Measurements from ENCODE around the gene NKX1-1. TPM values are rescaled to one million over a fixed set of nuclear protein-coding genes. Genes with fewer than 3 reads are reported as not detected.
"Not testable (repeated sequence)": the region's sequence is repeated elsewhere in the genome, so short reads cannot be mapped to it uniquely, and the experiment has no call there.

The NKX1-1 gene
- total RNA-seq, 1 donor from 2014 or later, result not detected

GRCh38 chr4:1395941-1396805, 10.1 kb downstream of the NKX1-1 start:
- Mint-ChIP-seq H3K4me1 (no peaks in the 10 kb centered on the region), H3K27me3 (peaks cover 3% of the 10 kb centered on the region), H3K27ac (no peak overlapping the region), H3K9me3 (peaks cover 10% of the 10 kb centered on the region), H3K36me3 (ENCODE audit: low read depth) (peaks cover 7% of the 10 kb centered on the region), H3K4me3 (no peak overlapping the region)
- intact Hi-C loops (cut with micrococcal nuclease), result no loop called here
- no peak for DNase-seq

- H3K36me3 Mint-ChIP-seq (ENCODE audit: low read depth); H3K9me3 Mint-ChIP-seq; H3K4me1 Mint-ChIP-seq; H3K27me3 Mint-ChIP-seq; intact Hi-C loops (cut with micrococcal nuclease); DNase-seq; H3K27ac Mint-ChIP-seq; H3K4me3 Mint-ChIP-seq: not testable (repeated sequence)
Observed at GRCh38 chr4:1395389-1395820, 10.8 kb downstream of the NKX1-1 start.

- intact Hi-C loops (cut with micrococcal nuclease); H3K27me3 Mint-ChIP-seq; DNase-seq; H3K36me3 Mint-ChIP-seq (ENCODE audit: low read depth); H3K27ac Mint-ChIP-seq; H3K4me3 Mint-ChIP-seq; H3K4me1 Mint-ChIP-seq; H3K9me3 Mint-ChIP-seq: not testable (repeated sequence)
Observed at GRCh38 chr4:1394554-1395388, 11.5 kb downstream of the NKX1-1 start.

- H3K4me3 Mint-ChIP-seq, result no peak overlapping the region
- intact Hi-C loops (cut with micrococcal nuclease), result no loop called here
- DNase-seq, result no peak
- peaks cover 9% of the 10 kb centered on the region for H3K36me3 Mint-ChIP-seq (ENCODE audit: low read depth)
- no peaks in the 10 kb centered on the region for H3K4me1 Mint-ChIP-seq
- H3K9me3 Mint-ChIP-seq, result peaks cover 10% of the 10 kb centered on the region
- H3K27me3 Mint-ChIP-seq, result no peaks in the 10 kb centered on the region
- H3K27ac Mint-ChIP-seq, result no peak overlapping the region
Observed at GRCh38 chr4:1393866-1394265, 12.4 kb downstream of the NKX1-1 start.

- H3K4me1 Mint-ChIP-seq; H3K27ac Mint-ChIP-seq; intact Hi-C loops (cut with micrococcal nuclease); DNase-seq; H3K27me3 Mint-ChIP-seq; H3K4me3 Mint-ChIP-seq: not testable (repeated sequence)
- Mint-ChIP-seq H3K9me3 (peaks cover 15% of the 10 kb centered on the region), H3K36me3 (ENCODE audit: low read depth) (peaks cover 13% of the 10 kb centered on the region)
Observed at GRCh38 chr4:1393363-1393762, 12.9 kb downstream of the NKX1-1 start.

GRCh38 chr4:1385373-1386340, 20.6 kb downstream of the NKX1-1 start:
- peaks cover 11% of the 10 kb centered on the region for H3K9me3 Mint-ChIP-seq
- DNase-seq, result no peak
- no peaks in the 10 kb centered on the region for H3K4me1 Mint-ChIP-seq
- H3K27ac Mint-ChIP-seq, result no peak overlapping the region
- peaks cover 16% of the 10 kb centered on the region for H3K36me3 Mint-ChIP-seq (ENCODE audit: low read depth)
- no peak overlapping the region for H3K4me3 Mint-ChIP-seq
- intact Hi-C loops (cut with micrococcal nuclease), result no loop called here
- no peaks in the 10 kb centered on the region for H3K27me3 Mint-ChIP-seq

GRCh38 chr4:1384675-1385372, 21.4 kb downstream of the NKX1-1 start:
- peaks cover 14% of the 10 kb centered on the region for H3K36me3 Mint-ChIP-seq (ENCODE audit: low read depth)
- no peak for DNase-seq
- no peak overlapping the region for H3K4me3 Mint-ChIP-seq
- no peak overlapping the region for H3K27ac Mint-ChIP-seq
- intact Hi-C loops (cut with micrococcal nuclease), result no loop called here
- H3K4me1 Mint-ChIP-seq, result no peaks in the 10 kb centered on the region
- H3K9me3 Mint-ChIP-seq, result peaks cover 11% of the 10 kb centered on the region
- no peaks in the 10 kb centered on the region for H3K27me3 Mint-ChIP-seq

- Mint-ChIP-seq H3K27me3 (no peaks in the 10 kb centered on the region), H3K4me3 (no peak overlapping the region), H3K36me3 (ENCODE audit: low read depth) (peaks cover 14% of the 10 kb centered on the region), H3K9me3 (peaks cover 11% of the 10 kb centered on the region), H3K27ac (no peak overlapping the region), H3K4me1 (no peaks in the 10 kb centered on the region)
- intact Hi-C loops (cut with micrococcal nuclease), result no loop called here
- no peak for DNase-seq
Observed at GRCh38 chr4:1383728-1384591, 22.3 kb downstream of the NKX1-1 start.

GRCh38 chr4:1382776-1383727, 23.2 kb downstream of the NKX1-1 start:
- Mint-ChIP-seq H3K4me3 (no peak overlapping the region), H3K9me3 (peaks cover 5% of the 10 kb centered on the region), H3K4me1 (no peaks in the 10 kb centered on the region), H3K36me3 (ENCODE audit: low read depth) (peaks cover 9% of the 10 kb centered on the region), H3K27ac (no peak overlapping the region), H3K27me3 (no peaks in the 10 kb centered on the region)
- intact Hi-C loops (cut with micrococcal nuclease), result no loop called here
- DNase-seq, result no peak

- Mint-ChIP-seq H3K9me3 (no peaks in the 10 kb centered on the region), H3K4me1 (no peaks in the 10 kb centered on the region), H3K4me3 (no peak overlapping the region), H3K27me3 (no peaks in the 10 kb centered on the region), H3K36me3 (ENCODE audit: low read depth) (peaks cover 6% of the 10 kb centered on the region), H3K27ac (no peak overlapping the region)
- intact Hi-C loops (cut with micrococcal nuclease), result no loop called here
- DNase-seq, result no peak
Observed at GRCh38 chr4:1381944-1382541, 24.2 kb downstream of the NKX1-1 start.

- no peak overlapping the region for H3K4me3 Mint-ChIP-seq
Observed at GRCh38 chr4:1381181-1381621, 25.0 kb downstream of the NKX1-1 start.

More at GRCh38 chr4:1381181-1381621, 25.0 kb downstream of the NKX1-1 start:
- Mint-ChIP-seq H3K9me3 (no peaks in the 10 kb centered on the region), H3K4me1 (no peaks in the 10 kb centered on the region), H3K27ac (no peak overlapping the region), H3K36me3 (ENCODE audit: low read depth) (no peaks in the 10 kb centered on the region), H3K27me3 (no peaks in the 10 kb centered on the region)
- intact Hi-C loops (cut with micrococcal nuclease), result no loop called here
- DNase-seq, result no peak
